ENCODE measurements around the gene CABP2.

CABP2 gene

GRCh38 chr11:67505605-67506396, 17.4 kb downstream of the CABP2 start (continued):
- no peak for TF ChIP-seq PRDM10 (tag by site-specific recombination; IDR thresholded peaks at IDR 0.05)
- TF ChIP-seq ZNF510 (tag by site-specific recombination; IDR thresholded peaks at IDR 0.05; ENCODE audit: insufficient replicate concordance) = no peak
- no peak for TF ChIP-seq RBAK (tag by site-specific recombination; IDR thresholded peaks at IDR 0.05)
- no peak for TF ChIP-seq ZNF121 (tag by site-specific recombination; IDR thresholded peaks at IDR 0.05)
- no peak for TF ChIP-seq ZNF768 (tag by site-specific recombination; IDR thresholded peaks at IDR 0.05)
- no peak for TF ChIP-seq ZNF18 (tag by site-specific recombination; IDR thresholded peaks at IDR 0.05)
- TF ChIP-seq KLF8 (tag by site-specific recombination; IDR thresholded peaks at IDR 0.05) = peak; percentile 57
- no peak for TF ChIP-seq ZNF658 (tag by site-specific recombination; IDR thresholded peaks at IDR 0.05)
- TF ChIP-seq MYNN (tag by site-specific recombination; IDR thresholded peaks at IDR 0.05; ENCODE audit: borderline replicate concordance) = no peak
- TF ChIP-seq ZNF404 (tag by site-specific recombination; IDR thresholded peaks at IDR 0.05) = no peak
- TF ChIP-seq PRDM2 (tag by site-specific recombination; IDR thresholded peaks at IDR 0.05; ENCODE audit: borderline replicate concordance) = no peak
- TF ChIP-seq OSR2 (tag by site-specific recombination; IDR thresholded peaks at IDR 0.05) = no peak
- TF ChIP-seq ZNF133 (tag by site-specific recombination; IDR thresholded peaks at IDR 0.05) = no peak
- peak; percentile 93 for TF ChIP-seq HIC1 (tag by site-specific recombination; IDR thresholded peaks at IDR 0.05)
- no peak for TF ChIP-seq ZNF366 (tag by site-specific recombination; conservative IDR thresholded peaks at IDR 0.05)
- no peak for TF ChIP-seq TRIM28 (IDR thresholded peaks at IDR 0.05; ENCODE audit: borderline replicate concordance, low read length)
- no peak for TF ChIP-seq WT1 (tag by site-specific recombination; IDR thresholded peaks at IDR 0.05)
- TF ChIP-seq ZFP37 (tag by site-specific recombination; IDR thresholded peaks at IDR 0.05) = no peak
- TF ChIP-seq PRDM1 (tag by site-specific recombination; IDR thresholded peaks at IDR 0.05) = no peak
- no peak for TF ChIP-seq ZSCAN5A (tag by site-specific recombination; IDR thresholded peaks at IDR 0.05)
- no peak for TF ChIP-seq ZNF791 (tag by site-specific recombination; IDR thresholded peaks at IDR 0.05)
- no peak for TF ChIP-seq ZBTB26 (tag by site-specific recombination; optimal IDR thresholded peaks at IDR 0.05)

Data from HEK293 (cell line).